Type B pancreatic cell (in vitro differentiated cells): ENCODE results near the gene GABARAP. TPM values are rescaled to one million over a fixed set of nuclear protein-coding genes. Genes with fewer than 3 reads are reported as not detected.

Experiments used
- DNase-seq: peaks from one replicate; pipeline ENCODE4 v3.0.0; 2021; ENCODE audit warnings: mixed read lengths; ENCODE audit not compliant: unreplicated experiment; ENCODE audit errors: extremely low spot score
- H3K27ac Mint-ChIP-seq: 2 replicates; pipeline ENCODE4 v1.8.0; 2021; ENCODE audit warnings: mild to moderate bottlenecking, mixed read lengths
- H3K27me3 Mint-ChIP-seq: 2 replicates; pipeline ENCODE4 v1.8.0; 2021; ENCODE audit warnings: mixed read lengths
- H3K36me3 Mint-ChIP-seq: 2 replicates; pipeline ENCODE4 v1.8.0; 2021; ENCODE audit warnings: mixed read lengths
- H3K4me1 Mint-ChIP-seq: one replicate; pipeline ENCODE4 v1.8.0; 2021; ENCODE audit warnings: mixed read lengths; ENCODE audit not compliant: unreplicated experiment
- H3K4me3 Mint-ChIP-seq: 2 replicates; pipeline ENCODE4 v1.8.0; 2021; ENCODE audit warnings: mild to moderate bottlenecking, mixed read lengths
- H3K9me3 Mint-ChIP-seq: 2 replicates; pipeline ENCODE4 v1.8.0; 2021; ENCODE audit warnings: mixed read lengths
- CTCF ChIP-seq: fragments of 200-600 bp; sonication (generic); conservative IDR thresholded peaks from 2 replicates; pipeline ENCODE4 v1.5.0; 2021; ENCODE audit warnings: antibody characterized with exemption, mild to moderate bottlenecking
- long read RNA-seq: library from polyadenylated mRNA; unstranded; transcript quantifications from one replicate; pipeline ENCODE4 v2.0.0, GENCODE V29; 2020
- total RNA-seq: library from RNA; stranded (reverse); gene quantifications from 2 replicates; pipeline ENCODE4 v1.2.1, GENCODE V29; 2021; ENCODE audit warnings: low replicate concordance

The GABARAP gene
- total RNA-seq: 478 and 570 TPM in 2 replicates
- long read RNA-seq, transcript GABARAP-201 (4 exons, 1,634 nt): major isoform, 103 of 114 reads
- long read RNA-seq, partial matches to known transcripts: 1 of 114 reads
- long read RNA-seq, other reads (novel, unspliced or antisense): 3 of 114 reads

- peak; percentile 94 for DNase-seq
- no peak for TF ChIP-seq CTCF
- peaks cover 30% of the 10 kb centered on the region for H3K36me3 Mint-ChIP-seq
- peaks cover 32% of the 10 kb centered on the region for H3K4me1 Mint-ChIP-seq
- peak within 1 kb of the TSS; percentile 98 for H3K4me3 Mint-ChIP-seq
- peaks cover 4% of the 10 kb centered on the region for H3K27me3 Mint-ChIP-seq
- peak within 1 kb of the TSS; percentile 97 for H3K27ac Mint-ChIP-seq
- no peaks in the 10 kb centered on the region for H3K9me3 Mint-ChIP-seq
These were observed at the start of gene GABARAP for GRCh38 chr17:7241783-7242716. GABARAP (minus strand) TSS chr17:7242449; CDS start chr17:7242330, 119 bp downstream.

GRCh38 chr17:7290685-7291084 is 48.4 kb upstream of the GABARAP start:
- peaks cover 14% of the 10 kb centered on the region for H3K4me1 Mint-ChIP-seq
- no peaks in the 10 kb centered on the region for H3K9me3 Mint-ChIP-seq
- no peak overlapping the region for H3K27ac Mint-ChIP-seq
- H3K4me3 Mint-ChIP-seq: no peak overlapping the region
- no peaks in the 10 kb centered on the region for H3K36me3 Mint-ChIP-seq
- TF ChIP-seq CTCF: no peak
- H3K27me3 Mint-ChIP-seq: peaks cover 40% of the 10 kb centered on the region
- no peak for DNase-seq

DNA sequence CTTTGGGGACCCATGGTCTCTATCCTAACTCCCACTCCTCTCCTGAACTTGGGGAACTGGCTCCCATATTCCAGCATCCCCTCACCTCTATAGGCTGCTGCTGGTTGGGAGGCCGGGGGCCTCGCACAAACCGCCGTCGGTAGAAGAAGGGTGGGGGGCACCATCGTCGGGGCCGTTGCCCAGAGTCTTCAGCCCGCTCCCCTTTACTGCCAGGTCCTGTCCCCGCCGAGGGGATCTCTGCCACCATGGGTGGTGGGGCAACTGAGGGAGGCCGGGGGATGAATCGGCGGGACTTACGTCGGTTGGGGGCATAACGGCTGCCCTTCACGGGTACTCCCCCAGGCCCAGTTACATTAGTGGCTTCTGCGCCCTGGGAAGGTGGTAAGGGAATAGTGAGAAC is 47.9 kb upstream of the GABARAP start:
- peaks cover 36% of the 10 kb centered on the region for H3K27me3 Mint-ChIP-seq
- TF ChIP-seq CTCF: no peak
- no peak overlapping the region for H3K4me3 Mint-ChIP-seq
- no peak overlapping the region for H3K27ac Mint-ChIP-seq
- H3K4me1 Mint-ChIP-seq: peaks cover 14% of the 10 kb centered on the region
- no peaks in the 10 kb centered on the region for H3K36me3 Mint-ChIP-seq
- DNase-seq: no peak
- H3K9me3 Mint-ChIP-seq: no peaks in the 10 kb centered on the region

DNA sequence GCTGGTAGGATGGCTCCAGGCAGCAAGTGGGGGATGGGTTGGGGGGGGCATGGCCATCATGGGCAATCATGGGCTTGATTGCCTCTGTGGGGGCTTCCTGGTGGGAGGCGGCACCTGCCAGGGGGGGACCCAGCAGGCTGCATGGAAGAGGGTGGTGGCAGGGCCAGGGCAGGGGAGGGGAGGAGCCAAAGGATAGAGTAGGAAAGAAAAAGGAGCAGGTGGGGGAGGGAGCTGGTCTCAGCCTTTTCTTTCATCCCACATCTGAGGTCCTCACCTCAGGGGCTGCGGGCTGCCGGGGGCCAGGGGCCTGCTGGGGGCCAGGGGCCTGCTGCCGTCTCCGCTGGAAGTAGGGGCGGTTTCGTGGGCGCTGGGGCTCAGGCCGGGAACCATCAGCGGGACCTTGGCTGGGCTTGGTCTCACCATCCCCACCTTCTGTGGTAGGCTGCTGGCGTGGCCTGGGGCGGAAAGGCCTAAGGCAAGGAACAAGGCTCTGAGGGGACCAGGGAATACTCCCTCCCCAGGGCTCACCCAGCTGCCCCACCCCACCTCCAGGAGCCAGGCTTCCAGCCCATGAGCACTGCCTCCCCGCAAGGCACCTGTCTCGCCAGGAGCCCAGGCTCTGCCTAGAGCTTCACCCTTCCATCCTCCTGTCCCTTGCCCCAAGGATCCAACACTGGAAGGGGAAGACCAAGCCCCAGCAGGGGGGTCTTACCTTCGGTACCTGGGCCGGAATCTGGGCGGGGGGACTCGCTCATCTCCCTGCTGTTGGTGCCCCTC is 47.2 kb upstream of the GABARAP start:
- H3K4me3 Mint-ChIP-seq: no peak overlapping the region
- H3K9me3 Mint-ChIP-seq: no peaks in the 10 kb centered on the region
- peaks cover 14% of the 10 kb centered on the region for H3K4me1 Mint-ChIP-seq
- DNase-seq: no peak
- TF ChIP-seq CTCF: no peak
- peaks cover 32% of the 10 kb centered on the region for H3K27me3 Mint-ChIP-seq
- no peak overlapping the region for H3K27ac Mint-ChIP-seq
- H3K36me3 Mint-ChIP-seq: no peaks in the 10 kb centered on the region

DNA sequence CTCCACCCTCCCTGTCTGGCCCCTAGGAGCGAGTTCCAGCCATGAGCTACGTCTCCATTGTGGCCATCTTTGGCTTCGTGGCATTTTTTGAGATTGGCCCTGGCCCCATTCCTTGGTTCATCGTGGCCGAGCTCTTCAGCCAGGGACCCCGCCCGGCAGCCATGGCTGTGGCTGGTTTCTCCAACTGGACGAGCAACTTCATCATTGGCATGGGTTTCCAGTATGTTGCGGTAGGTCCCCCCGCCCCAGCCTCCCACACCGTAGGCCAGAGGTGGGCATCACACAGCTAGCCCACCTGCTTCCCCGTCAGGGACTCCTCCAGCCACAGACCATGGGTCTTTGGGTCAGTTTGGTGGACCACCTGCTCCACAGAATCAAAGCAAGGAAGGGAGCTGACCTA is 43.4 kb upstream of the GABARAP start:
- no peak overlapping the region for H3K4me3 Mint-ChIP-seq

More for the DNA sequence above, 43.4 kb upstream of the GABARAP start:
- no peaks in the 10 kb centered on the region for H3K36me3 Mint-ChIP-seq
- TF ChIP-seq CTCF: no peak
- no peak for DNase-seq
- H3K9me3 Mint-ChIP-seq: no peaks in the 10 kb centered on the region
- H3K4me1 Mint-ChIP-seq: peaks cover 6% of the 10 kb centered on the region
- H3K27ac Mint-ChIP-seq: no peak overlapping the region
- peaks cover 17% of the 10 kb centered on the region for H3K27me3 Mint-ChIP-seq
